ENCODE data around the gene CKS2.

- TF ChIP-seq CTCF (IDR thresholded peaks at IDR 0.05) (no peak), POLR2AphosphoS5 (IDR thresholded peaks at IDR 0.05) (no peak), POLR2A (IDR thresholded peaks at IDR 0.05) (no peak), EP300 (IDR thresholded peaks at IDR 0.05) (no peak)
These were observed 12.4 kb downstream of the CKS2 start for GRCh38 chr9:89323390-89323789.
